ENCODE measurements around the gene UBE2E2. TPM values are rescaled to one million over a fixed set of nuclear protein-coding genes. Genes with fewer than 3 reads are reported as not detected.

Gene UBE2E2
- polyA plus RNA-seq, 1 donor from 2014 or later = 19.8 TPM

DNA sequence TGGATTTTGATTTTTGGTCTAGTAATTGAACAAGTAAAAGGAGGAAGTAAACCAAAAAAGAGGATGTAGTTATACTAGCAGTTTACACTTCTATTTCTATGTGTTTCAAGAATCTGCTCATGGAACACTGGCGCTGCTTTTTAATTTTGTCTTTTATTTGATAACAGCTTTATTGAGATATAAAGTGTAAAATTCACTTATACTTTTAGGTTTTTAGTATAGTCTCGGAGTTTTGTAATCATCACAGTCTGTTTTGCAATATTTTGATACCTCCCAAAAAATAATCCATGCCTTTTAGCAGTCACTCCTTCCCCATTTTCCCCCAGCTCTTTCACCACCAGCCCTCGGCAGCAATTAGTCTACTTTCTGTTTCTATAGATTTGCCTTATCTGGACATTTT lies 18.0 kb downstream of the UBE2E2 start:
- Histone ChIP-seq H3K4me2 (ENCODE audit: low read length) (no peak overlapping the region), H3F3A (ENCODE audit: insufficient read depth, low read length, poor library complexity, severe bottlenecking) (no peaks in the 10 kb centered on the region), H3K4me3 (ENCODE audit: low read length) (no peak overlapping the region), H2AFZ (ENCODE audit: low read depth, low read length) (no peak overlapping the region), H3K36me3 (ENCODE audit: insufficient read depth, low read length) (no peaks in the 10 kb centered on the region), H3K9me3 (ENCODE audit: low read length) (no peaks in the 10 kb centered on the region), H3K27ac (ENCODE audit: low read length) (no peak overlapping the region), H3K9me2 (ENCODE audit: insufficient read depth, low read length) (no peaks in the 10 kb centered on the region), H3K9ac (ENCODE audit: low read length) (no peak overlapping the region), H3K79me2 (replicated peaks; ENCODE audit: insufficient read depth, low read length) (no peaks in the 10 kb centered on the region), H4K20me1 (ENCODE audit: insufficient read depth) (no peaks in the 10 kb centered on the region), H3K27me3 (ENCODE audit: insufficient read depth, low read depth, low read length) (peaks cover 4% of the 10 kb centered on the region)
- TF ChIP-seq, protein P1, sequence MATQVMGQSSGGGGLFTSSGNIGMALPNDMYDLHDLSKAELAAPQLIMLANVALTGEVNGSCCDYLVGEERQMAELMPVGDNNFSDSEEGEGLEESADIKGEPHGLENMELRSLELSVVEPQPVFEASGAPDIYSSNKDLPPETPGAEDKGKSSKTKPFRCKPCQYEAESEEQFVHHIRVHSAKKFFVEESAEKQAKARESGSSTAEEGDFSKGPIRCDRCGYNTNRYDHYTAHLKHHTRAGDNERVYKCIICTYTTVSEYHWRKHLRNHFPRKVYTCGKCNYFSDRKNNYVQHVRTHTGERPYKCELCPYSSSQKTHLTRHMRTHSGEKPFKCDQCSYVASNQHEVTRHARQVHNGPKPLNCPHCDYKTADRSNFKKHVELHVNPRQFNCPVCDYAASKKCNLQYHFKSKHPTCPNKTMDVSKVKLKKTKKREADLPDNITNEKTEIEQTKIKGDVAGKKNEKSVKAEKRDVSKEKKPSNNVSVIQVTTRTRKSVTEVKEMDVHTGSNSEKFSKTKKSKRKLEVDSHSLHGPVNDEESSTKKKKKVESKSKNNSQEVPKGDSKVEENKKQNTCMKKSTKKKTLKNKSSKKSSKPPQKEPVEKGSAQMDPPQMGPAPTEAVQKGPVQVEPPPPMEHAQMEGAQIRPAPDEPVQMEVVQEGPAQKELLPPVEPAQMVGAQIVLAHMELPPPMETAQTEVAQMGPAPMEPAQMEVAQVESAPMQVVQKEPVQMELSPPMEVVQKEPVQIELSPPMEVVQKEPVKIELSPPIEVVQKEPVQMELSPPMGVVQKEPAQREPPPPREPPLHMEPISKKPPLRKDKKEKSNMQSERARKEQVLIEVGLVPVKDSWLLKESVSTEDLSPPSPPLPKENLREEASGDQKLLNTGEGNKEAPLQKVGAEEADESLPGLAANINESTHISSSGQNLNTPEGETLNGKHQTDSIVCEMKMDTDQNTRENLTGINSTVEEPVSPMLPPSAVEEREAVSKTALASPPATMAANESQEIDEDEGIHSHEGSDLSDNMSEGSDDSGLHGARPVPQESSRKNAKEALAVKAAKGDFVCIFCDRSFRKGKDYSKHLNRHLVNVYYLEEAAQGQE (IDR thresholded peaks at IDR 0.05; ENCODE audit: borderline replicate concordance) = no peak
- TF ChIP-seq POLR2AphosphoS5 (IDR thresholded peaks at IDR 0.05) = no peak
- no peak for TF ChIP-seq MXI1 (conservative IDR thresholded peaks at IDR 0.05; ENCODE audit: poor library complexity, severe bottlenecking)
- no peak for TF ChIP-seq CTCF (IDR thresholded peaks at IDR 0.05; ENCODE audit: poor library complexity, severe bottlenecking)
- no peak for TF ChIP-seq EZH2 (IDR thresholded peaks at IDR 0.05; ENCODE audit: borderline replicate concordance, insufficient read depth, low read length, poor library complexity, severe bottlenecking)
- no peak for TF ChIP-seq EP300 (conservative IDR thresholded peaks at IDR 0.05; ENCODE audit: poor library complexity, severe bottlenecking)
- TF ChIP-seq SMC3 (conservative IDR thresholded peaks at IDR 0.05; ENCODE audit: poor library complexity) = no peak
- TF ChIP-seq TAF1 (IDR thresholded peaks at IDR 0.05; ENCODE audit: low read depth) = no peak
- TF ChIP-seq RAD21 (conservative IDR thresholded peaks at IDR 0.05) = no peak

- Histone ChIP-seq H3K4me2 (ENCODE audit: low read length) (no peak overlapping the region), H3F3A (ENCODE audit: insufficient read depth, low read length, poor library complexity, severe bottlenecking) (no peaks in the 10 kb centered on the region), H3K9ac (ENCODE audit: low read length) (no peak overlapping the region), H3K27ac (ENCODE audit: low read length) (no peak overlapping the region), H3K9me2 (ENCODE audit: insufficient read depth, low read length) (no peaks in the 10 kb centered on the region), H3K27me3 (ENCODE audit: insufficient read depth, low read depth, low read length) (no peaks in the 10 kb centered on the region), H3K79me2 (replicated peaks; ENCODE audit: insufficient read depth, low read length) (no peaks in the 10 kb centered on the region), H3K9me3 (ENCODE audit: low read length) (no peaks in the 10 kb centered on the region), H4K20me1 (ENCODE audit: insufficient read depth) (no peaks in the 10 kb centered on the region), H2AFZ (ENCODE audit: low read depth, low read length) (no peak overlapping the region), H3K36me3 (ENCODE audit: insufficient read depth, low read length) (no peaks in the 10 kb centered on the region), H3K4me3 (ENCODE audit: low read length) (no peak overlapping the region)
- TF ChIP-seq MXI1 (conservative IDR thresholded peaks at IDR 0.05; ENCODE audit: poor library complexity, severe bottlenecking) (no peak), EZH2 (IDR thresholded peaks at IDR 0.05; ENCODE audit: borderline replicate concordance, insufficient read depth, low read length, poor library complexity, severe bottlenecking) (no peak), POLR2AphosphoS5 (IDR thresholded peaks at IDR 0.05) (no peak), SMC3 (conservative IDR thresholded peaks at IDR 0.05; ENCODE audit: poor library complexity) (no peak), TAF1 (IDR thresholded peaks at IDR 0.05; ENCODE audit: low read depth) (no peak), RAD21 (conservative IDR thresholded peaks at IDR 0.05) (no peak), CTCF (IDR thresholded peaks at IDR 0.05; ENCODE audit: poor library complexity, severe bottlenecking) (no peak), EP300 (conservative IDR thresholded peaks at IDR 0.05; ENCODE audit: poor library complexity, severe bottlenecking) (no peak)
- TF ChIP-seq, protein P1 (IDR thresholded peaks at IDR 0.05; ENCODE audit: borderline replicate concordance) = no peak
Measured at GRCh38 chr3:23232016-23232415, 28.9 kb downstream of the UBE2E2 start.
